ENCODE measurements around the gene ZMAT3.

ZMAT3 gene

GRCh38 chr3:179018808-179019207, 52.8 kb downstream of the ZMAT3 start:
- DNase-seq = no peak

GRCh38 chr3:179016979-179017670, 54.5 kb downstream of the ZMAT3 start:
- DNase-seq = peak; percentile 50

- DNase-seq = peak; percentile 73
Measured at GRCh38 chr3:179015551-179016020, 56.0 kb downstream of the ZMAT3 start.

DNA sequence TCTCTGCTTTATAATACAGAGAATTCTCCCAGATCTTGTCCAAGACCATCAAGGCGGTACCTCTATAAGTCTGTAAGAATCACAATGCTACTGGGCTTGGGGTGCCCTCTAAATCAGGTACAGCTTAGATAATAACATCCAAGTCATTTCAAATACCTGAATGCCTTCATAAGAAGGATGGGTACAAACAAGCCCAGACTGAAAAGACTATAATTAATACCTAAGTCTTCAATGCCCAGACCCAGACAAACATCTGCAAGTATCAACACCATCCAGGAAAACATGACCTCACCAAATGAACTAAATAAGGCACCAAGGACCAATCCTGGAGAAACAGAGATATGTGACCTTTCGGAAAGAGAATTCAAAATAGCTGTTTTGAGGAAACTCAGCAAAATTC, 65.9 kb downstream of the ZMAT3 start:
- DNase-seq = no peak

GRCh38 chr3:179005213-179005612, 66.4 kb downstream of the ZMAT3 start:
- DNase-seq = no peak

DNA sequence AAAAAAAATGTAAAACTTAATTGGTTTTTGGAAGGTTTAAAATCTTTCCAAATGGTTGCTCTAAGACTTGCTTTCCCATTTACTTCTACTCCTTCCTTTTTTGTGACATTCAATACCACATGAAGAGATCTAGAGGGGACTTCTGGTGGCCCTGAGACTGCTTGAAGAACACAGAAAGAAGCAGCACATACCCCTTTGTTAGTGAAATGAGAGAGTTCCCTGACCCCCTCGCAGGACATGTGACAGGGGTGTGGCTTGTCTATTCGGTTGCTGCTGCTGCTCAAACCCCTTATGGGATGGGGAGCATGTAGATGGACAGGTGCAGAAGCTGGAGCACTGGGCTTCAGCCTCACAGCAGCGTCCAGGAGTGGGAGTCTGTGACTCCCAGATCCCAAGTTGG, 71.0 kb downstream of the ZMAT3 start:
- no peak for DNase-seq

GRCh38 chr3:179000144-179000543, 71.5 kb downstream of the ZMAT3 start:
- no peak for DNase-seq

- DNase-seq = no peak
Measured at GRCh38 chr3:178996399-178996798, 75.2 kb downstream of the ZMAT3 start.

DNA sequence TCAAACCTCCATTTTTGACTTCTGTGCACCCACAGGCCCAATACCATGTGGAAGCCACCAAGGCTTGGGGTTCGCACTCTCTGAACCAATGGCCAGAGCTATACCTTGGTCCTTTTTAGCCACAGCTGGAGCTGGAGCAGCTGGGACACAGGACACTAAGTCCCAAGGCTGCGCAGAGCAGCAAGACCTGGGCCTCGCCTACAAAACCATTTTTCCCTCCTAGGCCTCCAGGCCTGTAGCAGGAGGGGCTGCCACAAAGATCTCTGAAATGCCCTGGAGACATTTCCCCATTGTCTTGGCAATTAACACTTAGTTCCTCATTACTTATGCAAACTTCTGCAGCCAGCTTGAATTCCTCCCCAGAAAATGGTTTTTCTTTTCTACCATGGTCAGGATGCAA, 81.3 kb downstream of the ZMAT3 start:
- DNase-seq = no peak

GRCh38 chr3:178989821-178990220, 81.8 kb downstream of the ZMAT3 start:
- no peak for DNase-seq

DNA sequence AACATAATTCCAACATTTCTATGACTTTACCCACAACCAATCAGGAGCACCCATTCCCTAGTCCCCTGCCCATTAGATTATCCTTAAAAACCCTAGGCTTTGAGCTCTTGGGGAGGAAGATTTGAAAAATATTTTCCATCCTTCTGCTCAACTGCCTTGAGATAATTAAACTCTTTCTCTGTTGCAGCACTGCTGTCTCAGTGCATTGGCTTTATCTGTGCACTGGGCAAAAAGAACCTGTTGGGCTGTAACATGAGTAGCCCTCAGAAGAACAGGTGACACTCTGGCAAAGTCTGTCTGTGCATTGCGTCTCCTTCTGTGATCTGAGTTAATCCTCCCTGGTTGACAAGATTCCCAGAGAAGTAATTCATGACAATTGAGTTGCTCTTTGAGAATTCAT, 83.9 kb downstream of the ZMAT3 start:
- no peak for DNase-seq

DNA sequence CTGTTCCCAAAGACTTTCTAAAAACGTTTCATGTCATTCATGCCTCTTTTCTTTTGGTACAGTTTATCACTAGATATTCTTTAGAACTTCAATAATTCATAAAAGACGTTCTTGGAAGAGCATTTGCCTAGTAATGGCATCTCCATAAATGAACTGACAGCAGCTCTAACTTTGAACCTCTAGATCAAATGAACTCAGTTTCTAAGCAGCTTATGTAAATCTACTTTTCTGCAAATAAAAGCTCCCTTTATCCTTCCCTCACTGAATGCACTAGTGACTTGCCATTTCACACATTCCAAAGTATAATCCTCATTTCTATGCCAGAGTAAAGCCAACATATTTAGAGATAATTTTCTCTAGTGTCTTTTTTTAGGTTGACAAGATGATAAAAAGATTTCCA, 85.2 kb downstream of the ZMAT3 start:
- DNase-seq = no peak

- peak; percentile 57 for DNase-seq
Measured at GRCh38 chr3:178982137-178982536, 89.5 kb downstream of the ZMAT3 start.

GRCh38 chr3:178975320-178975719, 96.3 kb downstream of the ZMAT3 start:
- DNase-seq = no peak

- DNase-seq = no peak
Measured at GRCh38 chr3:178971614-178972013, 100.0 kb downstream of the ZMAT3 start.

DNA sequence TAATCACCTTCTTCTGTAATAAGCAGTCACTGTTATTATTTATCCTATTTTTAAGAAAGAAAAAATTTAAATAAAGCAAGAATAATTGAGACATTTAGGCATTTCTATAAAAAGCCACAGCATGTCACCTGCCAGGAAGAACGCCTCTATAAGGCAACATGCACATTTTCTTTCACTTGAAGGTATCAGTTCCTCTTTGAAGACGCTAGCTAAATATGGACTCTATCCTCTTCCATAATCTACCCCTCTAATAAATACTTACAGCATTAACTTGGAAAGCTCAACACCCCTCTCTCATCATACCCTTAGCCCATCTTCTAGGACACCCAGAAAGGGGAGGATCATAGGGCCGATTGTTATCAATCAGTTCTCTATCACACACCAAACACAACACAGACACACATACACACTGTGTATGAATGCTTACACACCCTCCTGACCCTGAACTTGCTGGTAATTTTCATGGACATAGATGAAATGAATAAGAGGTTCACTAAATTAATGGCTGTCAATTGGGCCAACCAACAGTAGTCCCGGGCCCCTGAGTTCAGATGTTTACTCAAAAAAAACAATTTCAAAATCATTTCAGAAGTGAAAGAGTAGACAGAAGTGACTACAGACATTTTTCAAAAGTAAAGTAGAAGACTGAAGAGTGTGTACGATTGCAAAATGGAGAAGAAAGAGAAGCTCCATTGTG, 102.5 kb downstream of the ZMAT3 start:
- peak; percentile 1 for DNase-seq

Measured in inflammatory macrophage treated with lipopolysaccharide for 4 hours (primary cell).